ENCODE results near the gene CD79B.

Gene CD79B

GRCh38 chr17:63931981-63932561, at the start of gene CD79B:
Gene CD79B (minus strand): TSS chr17:63932331. CDS start chr17:63932261, 70 bp downstream.
- DNase-seq, result peak; percentile 29 to 57

GRCh38 chr17:63978272-63979200, 46.4 kb upstream of the CD79B start:
- DNase-seq, result no peak

GRCh38 chr17:63976702-63977101, 44.6 kb upstream of the CD79B start:
- no peak for DNase-seq

GRCh38 chr17:63975541-63976092, 43.5 kb upstream of the CD79B start:
- no peak for DNase-seq

DNA sequence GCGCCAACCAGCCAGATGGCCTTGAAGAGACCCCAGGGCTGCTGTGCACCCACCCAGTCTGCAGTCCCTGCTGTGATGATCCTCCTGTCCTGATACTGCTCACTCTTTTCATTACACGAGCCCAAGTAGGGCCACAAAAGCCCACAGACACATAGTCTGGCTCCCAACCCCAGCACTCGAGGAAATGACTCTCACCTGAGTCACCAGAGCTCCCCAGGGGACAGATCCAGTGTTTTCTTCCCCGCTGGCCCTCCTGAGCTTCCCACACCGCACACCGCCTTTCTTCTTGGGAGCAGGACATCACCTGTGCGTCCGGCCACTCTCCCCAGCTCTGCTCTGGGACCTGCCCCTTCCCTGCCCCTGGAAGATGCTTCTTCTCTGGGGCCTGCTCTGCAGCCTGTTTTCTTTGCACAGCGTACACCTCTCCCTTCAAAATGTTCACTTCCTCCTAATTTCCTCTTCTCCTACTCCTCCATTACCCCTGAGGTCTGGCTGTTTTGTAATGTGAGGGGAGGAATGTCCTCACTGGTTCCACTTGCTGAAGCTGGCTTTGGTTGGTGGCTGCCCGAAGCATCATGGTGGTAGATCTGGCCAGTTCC, 42.6 kb upstream of the CD79B start:
- no peak for DNase-seq

DNA sequence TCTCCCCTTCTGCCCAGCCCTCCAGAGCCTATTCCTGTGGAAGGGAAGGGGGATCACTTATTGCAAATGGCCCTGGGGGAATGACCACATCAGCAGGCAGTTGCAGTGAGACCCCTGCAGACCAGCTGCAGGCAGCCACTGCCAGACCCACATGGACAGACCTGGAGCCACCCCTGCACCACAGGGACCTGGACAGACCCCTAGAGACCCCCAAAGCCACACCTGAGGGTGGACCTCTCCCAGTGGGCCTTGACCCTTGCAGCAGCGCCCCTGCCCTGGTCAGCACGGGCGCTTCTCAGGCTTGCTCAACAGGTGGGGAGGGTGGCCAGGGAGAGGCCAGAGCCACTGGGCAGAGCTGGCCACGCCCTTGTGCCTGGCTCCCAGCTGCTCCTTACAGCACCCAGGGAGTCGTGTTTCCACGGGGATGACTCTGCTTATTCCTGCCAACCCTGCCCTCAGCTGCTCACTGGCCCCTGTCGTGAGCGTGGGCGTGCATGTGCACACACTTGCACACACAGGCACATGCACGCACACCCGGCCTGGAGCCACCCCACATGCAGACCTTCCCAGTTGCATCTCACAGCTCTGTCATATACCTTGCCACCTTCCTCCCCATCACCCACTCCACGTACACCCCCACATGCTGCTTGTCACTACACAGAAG, 41.9 kb upstream of the CD79B start:
- DNase-seq, result no peak

GRCh38 chr17:63973247-63973646, 41.1 kb upstream of the CD79B start:
- no peak for DNase-seq

- DNase-seq, result no peak
Measured at GRCh38 chr17:63972796-63973195, 40.7 kb upstream of the CD79B start, which contains the start of gene SCN4A. Gene SCN4A (minus strand): TSS chr17:63972918. CDS start chr17:63972841, 77 bp downstream.

DNA sequence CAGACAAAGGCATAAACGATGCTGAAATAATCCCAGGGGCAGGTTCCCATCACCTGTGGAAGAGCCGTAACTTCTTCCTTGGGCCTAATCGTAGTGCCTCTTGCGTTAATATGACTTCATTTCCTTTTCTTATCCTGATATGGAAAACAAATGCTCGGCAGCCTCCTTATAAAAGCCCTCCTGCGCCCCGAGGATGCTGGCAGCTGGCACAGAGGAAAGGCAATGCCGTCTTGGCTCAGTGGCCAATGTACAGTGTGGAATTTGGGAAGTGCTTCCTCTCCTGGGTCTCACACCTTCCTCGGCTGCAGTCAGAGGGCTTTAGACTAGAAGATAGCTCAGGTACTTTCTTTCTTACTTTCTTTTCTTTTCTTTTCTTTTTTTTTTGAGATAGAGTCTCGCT, 37.1 kb upstream of the CD79B start:
- DNase-seq, result no peak

GRCh38 chr17:63967953-63968352, 35.8 kb upstream of the CD79B start:
- DNase-seq, result no peak

GRCh38 chr17:63966646-63967264, 34.6 kb upstream of the CD79B start:
- DNase-seq, result peak in 1 of 2 donors; percentile 31

DNA sequence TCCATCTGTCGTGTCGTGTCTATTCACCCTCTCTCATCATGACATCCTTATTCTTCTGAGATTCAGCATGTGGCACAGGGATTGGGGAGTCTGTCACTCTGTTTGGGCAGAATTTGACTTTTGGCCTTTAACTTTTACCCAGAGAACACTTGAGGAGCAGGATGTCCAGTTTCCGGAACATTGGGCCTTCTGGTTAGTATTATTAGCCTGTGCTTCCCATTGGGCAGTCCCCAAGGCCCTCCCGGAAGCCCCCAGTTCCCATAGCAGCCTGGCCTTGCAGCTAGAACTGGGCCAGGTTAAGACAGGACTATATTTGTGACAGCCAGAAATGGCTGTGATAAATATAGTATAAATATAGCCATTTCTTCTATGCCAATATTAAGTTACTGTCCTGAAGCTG, 31.0 kb upstream of the CD79B start:
- no peak for DNase-seq

- DNase-seq, result no peak
Measured at GRCh38 chr17:63962298-63962744, 30.2 kb upstream of the CD79B start.

- peak; percentile 55 to 69 for DNase-seq
Measured at GRCh38 chr17:63961355-63962212, 29.5 kb upstream of the CD79B start.

DNA sequence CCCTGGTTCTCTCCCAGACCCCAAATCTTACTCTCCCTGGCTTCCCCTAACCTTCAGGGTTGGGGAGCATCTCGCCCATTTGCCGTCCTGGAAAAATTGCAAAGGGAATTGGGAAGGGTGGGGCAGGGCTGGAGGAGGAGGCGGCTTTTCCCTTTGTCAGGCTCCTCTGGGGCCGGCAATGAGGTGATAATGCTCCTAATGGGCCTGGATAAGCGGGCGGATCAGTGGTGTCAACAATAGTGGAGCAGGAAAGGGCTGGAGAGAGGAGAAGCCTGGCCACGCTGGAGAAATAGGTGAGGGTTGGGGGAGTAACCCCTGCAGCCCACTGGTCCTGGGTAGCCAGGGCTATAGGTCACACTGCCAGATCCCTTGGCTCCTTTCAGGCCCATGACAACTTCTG, 28.3 kb upstream of the CD79B start:
- no peak for DNase-seq

DNA sequence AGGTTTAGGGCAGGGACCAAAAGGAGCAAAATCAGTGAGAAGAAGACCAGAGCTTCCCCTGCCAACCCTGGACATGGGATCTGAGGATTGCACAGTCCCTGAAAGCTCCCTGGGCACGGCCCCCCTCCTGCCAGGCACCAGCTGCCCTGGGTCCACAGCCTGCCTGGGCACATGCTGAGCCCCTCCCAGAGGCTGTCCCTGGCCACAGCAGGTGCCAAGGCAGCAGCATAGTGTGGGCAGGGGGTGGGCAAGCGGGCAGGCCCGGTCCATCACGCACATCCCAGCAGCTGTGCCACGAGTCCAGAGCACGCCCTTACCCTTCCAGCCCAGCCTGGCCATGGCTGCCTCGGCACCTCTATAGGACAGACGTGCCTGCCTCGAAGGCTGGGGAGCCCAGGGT, 27.9 kb upstream of the CD79B start:
- DNase-seq, result no peak

- no peak for DNase-seq
Measured at GRCh38 chr17:63956296-63956920, 24.3 kb upstream of the CD79B start.

DNA sequence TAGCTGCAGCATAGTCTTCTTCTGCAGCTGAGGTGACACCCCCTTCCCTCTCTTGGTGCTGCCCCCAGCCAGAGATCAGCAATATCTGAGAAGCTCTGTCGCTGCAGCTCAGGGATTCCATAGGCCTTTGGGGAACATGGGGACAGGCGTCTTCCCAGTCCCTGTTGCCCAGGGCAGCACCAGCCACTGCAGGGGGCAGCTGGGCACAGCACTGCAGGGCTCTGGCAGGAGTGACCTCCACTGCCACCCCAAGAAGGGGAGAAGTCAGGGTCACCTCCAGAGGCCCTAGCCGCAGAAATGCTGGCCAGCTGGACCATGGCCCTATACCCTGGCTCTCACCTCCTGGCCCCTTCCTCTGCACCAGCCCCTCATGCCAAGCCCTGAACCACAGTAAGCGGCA, 23.7 kb upstream of the CD79B start:
- DNase-seq, result no peak

- no peak for DNase-seq
Measured at GRCh38 chr17:63955232-63955631, 23.1 kb upstream of the CD79B start.

GRCh38 chr17:63954402-63955063, 22.4 kb upstream of the CD79B start:
- DNase-seq, result peak; percentile 45 to 50
